Fibroblast of the aortic adventitia (primary cell): ENCODE measurements around the gene LYRM1. TPM values are rescaled to one million over a fixed set of nuclear protein-coding genes. Genes with fewer than 3 reads are reported as not detected.

Experiments used
- DNase-seq: peaks from one replicate; pipeline ENCODE4 v3.0.0-alpha.2; 2010; ENCODE audit warnings: low read depth
- H3K4me3 ChIP-seq: 2 replicates; pipeline ENCODE4 v1.5.1; 2011; ENCODE audit warnings: low read depth, mild to moderate bottlenecking, control low read depth, low read length, moderate library complexity
- total RNA-seq: library from RNA; depleted of rRNA; stranded (reverse); fragments of >200 nt; gene quantifications from 2 replicates; pipeline ENCODE4 v1.2.3, GENCODE V29; 2012; ENCODE audit warnings: low replicate concordance
- TF ChIP-seq, protein P1 (sequence below): IDR thresholded peaks from 2 replicates; pipeline ENCODE4 v1.5.1; 2011; ENCODE audit warnings: mild to moderate bottlenecking, low read length, control low read depth, inconsistent platforms; ENCODE audit not compliant: insufficient read depth

LYRM1 gene, protein sequence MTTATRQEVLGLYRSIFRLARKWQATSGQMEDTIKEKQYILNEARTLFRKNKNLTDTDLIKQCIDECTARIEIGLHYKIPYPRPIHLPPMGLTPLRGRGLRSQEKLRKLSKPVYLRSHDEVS
- total RNA-seq = 31.6 and 49.8 TPM in 2 replicates

DNA sequence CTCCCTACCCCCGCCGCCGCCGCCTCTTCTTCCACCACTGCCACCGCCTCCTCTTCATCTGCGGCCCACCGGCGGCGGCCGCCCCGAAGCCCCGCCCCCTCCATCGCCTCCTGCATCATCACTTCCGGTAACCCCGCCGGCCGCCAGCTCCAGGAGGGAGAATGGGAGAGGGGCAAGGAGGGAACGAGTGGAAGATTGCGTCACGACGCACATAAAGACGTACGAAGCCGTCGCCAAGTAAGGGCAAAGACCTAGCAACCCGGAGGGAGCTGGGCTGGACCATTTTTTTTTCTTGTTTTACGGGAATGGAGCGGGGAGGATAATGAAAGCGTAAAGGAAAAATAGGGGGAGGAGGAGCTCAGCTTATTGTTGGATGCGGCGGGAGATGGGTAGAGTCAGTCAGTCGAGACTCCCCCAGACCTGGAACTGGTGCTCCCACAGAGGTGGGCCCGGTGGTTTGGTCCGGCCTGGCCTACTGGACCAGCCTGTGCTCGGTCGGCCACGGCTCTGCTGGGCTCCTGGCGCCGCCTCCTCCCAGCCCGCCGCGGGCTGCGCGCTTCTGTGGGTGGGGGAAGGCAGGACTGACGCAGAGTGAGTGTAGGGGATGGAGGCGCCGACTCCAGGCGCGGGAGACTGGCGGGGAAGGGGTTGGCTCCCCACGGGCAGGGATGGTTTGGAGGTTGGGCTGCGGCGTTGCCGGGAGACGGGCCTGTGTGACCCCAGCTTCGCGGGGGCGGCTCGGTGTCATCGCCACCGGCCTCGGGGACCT, at the start of gene LYRM1, which contains the start of gene DCUN1D3:
Gene LYRM1, plus strand, starts transcription at position 473 of the 769 bp plus-strand sequence. CDS start 14,785 bp downstream, outside the sequence.
Gene DCUN1D3, minus strand, starts transcription at position 60 of the 769 bp plus-strand sequence. CDS start 37,820 bp downstream, outside the sequence.
- H3K4me3 ChIP-seq = peak within 1 kb of the TSS; percentile 97
- DNase-seq = peak; percentile 100
- TF ChIP-seq, protein P1, sequence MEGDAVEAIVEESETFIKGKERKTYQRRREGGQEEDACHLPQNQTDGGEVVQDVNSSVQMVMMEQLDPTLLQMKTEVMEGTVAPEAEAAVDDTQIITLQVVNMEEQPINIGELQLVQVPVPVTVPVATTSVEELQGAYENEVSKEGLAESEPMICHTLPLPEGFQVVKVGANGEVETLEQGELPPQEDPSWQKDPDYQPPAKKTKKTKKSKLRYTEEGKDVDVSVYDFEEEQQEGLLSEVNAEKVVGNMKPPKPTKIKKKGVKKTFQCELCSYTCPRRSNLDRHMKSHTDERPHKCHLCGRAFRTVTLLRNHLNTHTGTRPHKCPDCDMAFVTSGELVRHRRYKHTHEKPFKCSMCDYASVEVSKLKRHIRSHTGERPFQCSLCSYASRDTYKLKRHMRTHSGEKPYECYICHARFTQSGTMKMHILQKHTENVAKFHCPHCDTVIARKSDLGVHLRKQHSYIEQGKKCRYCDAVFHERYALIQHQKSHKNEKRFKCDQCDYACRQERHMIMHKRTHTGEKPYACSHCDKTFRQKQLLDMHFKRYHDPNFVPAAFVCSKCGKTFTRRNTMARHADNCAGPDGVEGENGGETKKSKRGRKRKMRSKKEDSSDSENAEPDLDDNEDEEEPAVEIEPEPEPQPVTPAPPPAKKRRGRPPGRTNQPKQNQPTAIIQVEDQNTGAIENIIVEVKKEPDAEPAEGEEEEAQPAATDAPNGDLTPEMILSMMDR = no peak

DNA sequence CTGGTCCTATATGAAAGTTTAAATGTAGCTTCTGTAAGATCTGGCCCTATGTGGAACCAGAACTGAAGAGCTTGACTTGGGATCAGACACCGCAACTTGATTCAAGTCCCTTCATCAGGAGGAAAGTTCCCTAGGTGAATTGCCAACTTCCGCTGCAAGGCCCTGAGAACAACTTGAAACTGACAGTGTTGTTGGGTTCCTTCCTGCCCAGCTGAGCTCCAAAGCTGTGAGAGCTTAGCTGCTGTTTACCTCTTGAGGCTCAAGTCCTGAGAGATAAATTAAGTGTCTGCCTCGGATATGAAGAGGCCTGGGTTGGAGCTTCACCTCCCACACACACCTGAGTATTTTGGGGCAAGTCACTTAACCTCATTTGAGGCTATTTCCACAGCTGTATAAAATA, 49.6 kb upstream of the LYRM1 start:
- H3K4me3 ChIP-seq = no peak overlapping the region
- peak; percentile 25 for DNase-seq
- TF ChIP-seq, protein P1 = no peak

DNA sequence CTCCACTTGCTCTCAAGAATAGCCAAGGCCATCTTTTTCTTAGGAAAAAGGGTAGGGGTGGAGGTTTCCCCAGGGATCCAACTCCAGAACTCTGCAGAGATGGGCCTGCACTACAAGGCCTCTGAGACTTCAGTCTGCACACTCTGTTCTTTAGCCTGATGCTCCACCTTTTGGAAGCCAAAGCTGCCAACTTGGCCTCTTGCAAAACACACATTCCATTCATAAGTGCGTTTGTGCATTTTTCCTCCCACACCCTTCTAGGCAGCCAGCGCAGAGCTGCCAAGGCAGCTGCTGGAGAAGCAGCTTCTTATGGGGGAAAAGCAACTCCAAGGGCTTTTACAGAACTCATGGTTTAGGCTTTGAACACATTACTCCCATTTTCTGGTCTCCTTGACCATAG, 49.0 kb upstream of the LYRM1 start:
- TF ChIP-seq, protein P1 = no peak
- H3K4me3 ChIP-seq = no peak overlapping the region
- peak; percentile 99 for DNase-seq

DNA sequence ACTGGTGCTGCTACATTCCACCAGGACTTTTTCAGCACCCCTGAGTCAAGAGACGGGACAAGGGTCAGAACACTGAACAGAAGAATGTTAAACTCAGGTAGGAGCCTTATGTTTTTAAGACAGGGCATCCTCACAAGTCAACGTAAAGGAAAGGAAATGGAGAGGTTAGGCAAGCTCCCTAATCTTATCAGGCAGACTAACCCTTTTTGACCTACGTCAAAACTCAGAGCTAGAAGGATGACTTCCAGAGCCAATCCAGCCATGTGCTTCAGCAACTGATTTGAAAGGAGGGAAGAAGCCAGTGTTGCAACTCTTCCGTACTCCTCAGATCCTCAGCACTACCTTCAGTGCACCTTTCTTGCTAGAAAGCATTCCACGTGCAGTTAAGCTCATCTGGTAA, 47.4 kb upstream of the LYRM1 start:
- TF ChIP-seq, protein P1 = no peak
- no peak overlapping the region for H3K4me3 ChIP-seq
- DNase-seq = peak; percentile 45

DNA sequence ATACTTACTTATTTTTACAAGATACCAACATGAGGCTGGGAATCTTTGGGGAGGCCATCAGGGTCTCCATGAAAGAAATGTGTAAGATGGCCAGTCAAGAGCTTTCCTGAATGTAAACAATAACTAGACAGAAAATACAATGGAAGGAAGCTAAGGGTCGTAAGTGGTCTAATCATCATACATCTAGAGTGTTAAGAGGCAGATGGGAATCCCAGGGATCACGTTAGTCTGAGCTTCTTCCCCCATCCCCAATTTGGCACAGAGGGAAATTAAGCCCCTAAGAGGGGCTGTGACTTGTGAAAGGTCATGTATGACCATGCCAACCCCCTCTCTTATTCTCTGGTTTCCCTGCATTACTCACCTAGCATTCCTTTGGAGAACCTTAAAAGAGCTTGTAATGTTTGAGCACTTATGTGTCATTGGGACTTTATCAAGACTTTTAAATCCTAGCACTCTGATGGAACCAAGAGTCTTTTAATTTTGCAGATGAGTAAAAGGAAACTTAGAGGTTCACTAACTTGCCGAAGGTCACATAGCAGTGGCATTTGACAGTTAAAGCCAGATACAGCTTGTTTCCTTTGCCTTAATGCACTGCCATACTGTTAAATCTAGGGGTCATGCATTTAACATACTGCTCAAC, 46.5 kb upstream of the LYRM1 start:
- DNase-seq = no peak
- H3K4me3 ChIP-seq = no peak overlapping the region
- TF ChIP-seq, protein P1 = no peak

DNA sequence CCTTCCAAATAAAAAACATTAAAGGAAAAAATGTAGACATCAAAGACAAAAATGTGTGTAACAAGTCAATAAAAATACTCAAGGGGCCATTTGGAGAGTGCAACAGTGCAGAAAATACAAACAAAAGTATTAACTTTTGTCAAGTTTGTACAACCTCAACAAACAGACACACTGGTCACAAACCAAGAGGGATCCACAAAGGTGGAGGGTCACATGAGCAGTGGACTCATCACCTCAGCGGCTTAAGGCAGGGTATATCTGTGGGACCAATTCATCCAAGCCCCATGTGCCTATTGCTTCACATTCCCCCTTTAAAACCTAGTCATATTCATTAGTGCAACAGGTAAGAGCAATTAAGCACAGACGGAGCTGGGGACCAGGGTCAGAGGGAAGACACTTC, 45.6 kb upstream of the LYRM1 start:
- no peak overlapping the region for H3K4me3 ChIP-seq
- DNase-seq = no peak
- TF ChIP-seq, protein P1 = no peak
